ENCODE measurements around the gene RAP1GAP2. TPM values are rescaled to one million over a fixed set of nuclear protein-coding genes. Genes with fewer than 3 reads are reported as not detected.
A peak's percentile ranks its signal among the peaks of the same experiment; 100 is the strongest.

RAP1GAP2 gene
- total and polyA plus RNA-seq, 7 experiments from 2014 or later: 0.54 to 95.6 (median 2.6) TPM

DNA sequence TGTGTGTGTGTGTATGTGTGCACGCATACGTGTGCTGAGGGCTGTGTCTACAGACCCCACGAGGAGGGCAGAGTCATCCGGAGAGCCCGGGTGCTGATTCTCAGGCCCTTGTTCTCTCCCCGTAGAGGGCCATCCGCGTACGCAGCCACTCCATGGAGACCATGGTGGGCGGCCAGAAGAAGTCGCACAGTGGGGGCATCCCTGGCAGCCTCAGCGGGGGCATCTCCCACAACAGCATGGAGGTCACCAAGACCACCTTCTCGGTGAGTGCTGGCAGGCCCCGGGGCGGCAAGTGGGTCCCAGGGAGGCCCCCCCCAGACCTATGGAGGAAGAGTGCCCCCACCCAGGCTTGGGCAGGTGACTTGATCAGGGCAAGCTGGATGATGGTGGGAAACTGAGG, 221.7 kb downstream of the RAP1GAP2 start:
- Mint-ChIP-seq H3K4me1 (no peaks in the 10 kb centered on the region), H3K36me3 (peaks cover 21 to 57% (median 35%) of the 10 kb centered on the region in 5 donors), H3K9me3 (peaks cover 0 to 24% (median 12%) of the 10 kb centered on the region in 11 donors), H3K27me3 (no peaks in the 10 kb centered on the region), H3K4me3 (no peak overlapping the region), H3K27ac (no peak overlapping the region)
- peaks cover 0 to 6% (median 0%) of the 10 kb centered on the region in 3 experiments for H3K9me3 ChIP-seq (ENCODE audit: control insufficient read depth in 2 of 3, low read length in 3 of 3)
- ChIA-PET POLR2A (no interaction called here), CTCF (no interaction called here)
- no peak overlapping the region for H3K4me3 ChIP-seq (ENCODE audit: low read length)
- H3K4me1 ChIP-seq (ENCODE audit: control insufficient read depth in 2 of 2, insufficient read depth in 2 of 2, low read length in 2 of 2): no peaks in the 10 kb centered on the region
- no peaks in the 10 kb centered on the region for H3K27me3 ChIP-seq (ENCODE audit: control insufficient read depth in 2 of 2, insufficient read depth in 2 of 2, low read length in 2 of 2)
- peaks cover 0 to 65% (median 10%) of the 10 kb centered on the region in 3 experiments for H3K36me3 ChIP-seq (ENCODE audit: control insufficient read depth in 2 of 3, insufficient read depth in 3 of 3, low read length in 3 of 3)
- intact Hi-C loops (cut with micrococcal nuclease): no loop called here
- no peak for DNase-seq
- ATAC-seq: no peak
- no peak overlapping the region for H3K27ac ChIP-seq (ENCODE audit: low read depth, low read length)

GRCh38 chr17:3019761-3020160, 223.5 kb downstream of the RAP1GAP2 start:
- intact Hi-C loops (cut with micrococcal nuclease): no loop called here
- Mint-ChIP-seq H3K36me3 (peaks cover 30 to 74% (median 47%) of the 10 kb centered on the region in 5 donors), H3K27me3 (no peaks in the 10 kb centered on the region), H3K4me1 (peaks cover 0 to 2% (median 0%) of the 10 kb centered on the region in 7 donors), H3K27ac (no peak overlapping the region), H3K9me3 (peaks cover 3 to 28% (median 17%) of the 10 kb centered on the region in 11 donors), H3K4me3 (no peak overlapping the region)
- no peak for ATAC-seq
- peaks cover 0 to 69% (median 10%) of the 10 kb centered on the region in 3 experiments for H3K36me3 ChIP-seq (ENCODE audit: control insufficient read depth in 2 of 3, insufficient read depth in 3 of 3, low read length in 3 of 3)
- ChIA-PET POLR2A (no interaction called here), CTCF (no interaction called here)
- no peak overlapping the region for H3K27ac ChIP-seq (ENCODE audit: low read depth, low read length)
- DNase-seq: no peak
- no peaks in the 10 kb centered on the region for H3K4me1 ChIP-seq (ENCODE audit: control insufficient read depth in 2 of 2, insufficient read depth in 2 of 2, low read length in 2 of 2)
- H3K9me3 ChIP-seq (ENCODE audit: control insufficient read depth in 2 of 3, low read length in 3 of 3): peaks cover 0 to 10% (median 0%) of the 10 kb centered on the region in 3 experiments
- H3K27me3 ChIP-seq (ENCODE audit: control insufficient read depth in 2 of 2, insufficient read depth in 2 of 2, low read length in 2 of 2): no peaks in the 10 kb centered on the region
- no peak overlapping the region for H3K4me3 ChIP-seq (ENCODE audit: low read length)

- DNase-seq (no peak), ATAC-seq (no peak)
- H3K4me3 Mint-ChIP-seq: no peak overlapping the region
- H3K4me3 ChIP-seq (ENCODE audit: low read length): no peak overlapping the region
- CTCF ChIA-PET: no interaction called here
- no peaks in the 10 kb centered on the region for H3K27me3 Mint-ChIP-seq
- H3K9me3 ChIP-seq (ENCODE audit: control insufficient read depth in 2 of 3, low read length in 3 of 3): peaks cover 0 to 10% (median 0%) of the 10 kb centered on the region in 3 experiments
- intact Hi-C loops (cut with micrococcal nuclease): no loop called here
- H3K4me1 Mint-ChIP-seq: peaks cover 0 to 2% (median 0%) of the 10 kb centered on the region in 7 donors
- peaks cover 3 to 28% (median 17%) of the 10 kb centered on the region in 11 donors for H3K9me3 Mint-ChIP-seq
- no peak overlapping the region for H3K27ac Mint-ChIP-seq
- peaks cover 30 to 74% (median 47%) of the 10 kb centered on the region in 5 donors for H3K36me3 Mint-ChIP-seq
- H3K36me3 ChIP-seq (ENCODE audit: control insufficient read depth in 2 of 3, insufficient read depth in 3 of 3, low read length in 3 of 3): peaks cover 0 to 72% (median 10%) of the 10 kb centered on the region in 3 experiments
- H3K27me3 ChIP-seq (ENCODE audit: control insufficient read depth in 2 of 2, insufficient read depth in 2 of 2, low read length in 2 of 2): no peaks in the 10 kb centered on the region
- no peaks in the 10 kb centered on the region for H3K4me1 ChIP-seq (ENCODE audit: control insufficient read depth in 2 of 2, insufficient read depth in 2 of 2, low read length in 2 of 2)
- H3K27ac ChIP-seq (ENCODE audit: low read depth, low read length): no peak overlapping the region
- POLR2A ChIA-PET: no interaction called here
These were observed 224.1 kb downstream of the RAP1GAP2 start for GRCh38 chr17:3020381-3020780.

DNA sequence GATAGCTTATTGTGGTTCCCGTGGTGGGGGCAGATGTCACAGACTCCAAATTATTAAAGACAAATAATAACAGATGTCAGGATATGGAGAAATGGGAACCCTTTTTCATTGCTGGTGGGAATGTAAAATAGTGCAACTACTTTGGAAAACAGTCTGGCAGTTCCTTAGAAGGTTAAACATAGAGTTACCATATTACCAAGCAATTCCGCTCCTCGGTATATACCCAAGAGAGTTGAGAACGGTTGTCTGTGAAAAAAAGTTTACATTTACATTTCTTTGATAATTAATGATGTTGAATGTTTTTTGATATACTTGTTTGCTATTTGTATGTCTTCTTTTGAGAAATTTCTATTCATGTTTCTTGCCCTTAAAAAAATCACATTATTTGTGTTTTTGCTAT, 226.0 kb downstream of the RAP1GAP2 start:
- no peak overlapping the region for H3K4me3 Mint-ChIP-seq
- Histone ChIP-seq H3K36me3 (ENCODE audit: control insufficient read depth in 2 of 3, insufficient read depth in 3 of 3, low read length in 3 of 3) (peaks cover 0 to 76% (median 10%) of the 10 kb centered on the region in 3 experiments), H3K4me1 (ENCODE audit: control insufficient read depth in 2 of 2, insufficient read depth in 2 of 2, low read length in 2 of 2) (no peaks in the 10 kb centered on the region), H3K27ac (ENCODE audit: low read depth, low read length) (no peak overlapping the region), H3K27me3 (ENCODE audit: control insufficient read depth in 2 of 2, insufficient read depth in 2 of 2, low read length in 2 of 2) (no peaks in the 10 kb centered on the region), H3K9me3 (ENCODE audit: control insufficient read depth in 2 of 3, low read length in 3 of 3) (peaks cover 0 to 10% (median 0%) of the 10 kb centered on the region in 3 experiments), H3K4me3 (ENCODE audit: low read length) (no peak overlapping the region)
- H3K27me3 Mint-ChIP-seq: no peaks in the 10 kb centered on the region
- H3K4me1 Mint-ChIP-seq: peaks cover 0 to 2% (median 0%) of the 10 kb centered on the region in 7 donors
- ChIA-PET CTCF (no interaction called here), POLR2A (no interaction called here)
- DNase-seq (no peak), ATAC-seq (no peak)
- H3K36me3 Mint-ChIP-seq: peaks cover 30 to 60% (median 42%) of the 10 kb centered on the region in 5 donors
- intact Hi-C loops (cut with micrococcal nuclease): no loop called here
- no peak overlapping the region for H3K27ac Mint-ChIP-seq
- H3K9me3 Mint-ChIP-seq: peaks cover 3 to 28% (median 17%) of the 10 kb centered on the region in 11 donors

GRCh38 chr17:3024346-3024745, 228.1 kb downstream of the RAP1GAP2 start:
- DNase-seq (no peak), ATAC-seq (no peak)
- Histone ChIP-seq H3K4me3 (ENCODE audit: low read length) (no peak overlapping the region), H3K27ac (ENCODE audit: low read depth, low read length) (no peak overlapping the region), H3K9me3 (ENCODE audit: control insufficient read depth in 2 of 3, low read length in 3 of 3) (peaks cover 0 to 10% (median 0%) of the 10 kb centered on the region in 3 experiments), H3K36me3 (ENCODE audit: control insufficient read depth in 2 of 3, insufficient read depth in 3 of 3, low read length in 3 of 3) (peaks cover 0 to 72% (median 10%) of the 10 kb centered on the region in 3 experiments), H3K27me3 (ENCODE audit: control insufficient read depth in 2 of 2, insufficient read depth in 2 of 2, low read length in 2 of 2) (no peaks in the 10 kb centered on the region), H3K4me1 (ENCODE audit: control insufficient read depth in 2 of 2, insufficient read depth in 2 of 2, low read length in 2 of 2) (no peaks in the 10 kb centered on the region)
- intact Hi-C loops (cut with micrococcal nuclease): no loop called here
- H3K27ac Mint-ChIP-seq: peak overlapping the region in 1 of 9 donors; percentile 9
- H3K27me3 Mint-ChIP-seq: no peaks in the 10 kb centered on the region
- H3K4me3 Mint-ChIP-seq: no peak overlapping the region
- peaks cover 3 to 28% (median 17%) of the 10 kb centered on the region in 11 donors for H3K9me3 Mint-ChIP-seq
- peaks cover 30 to 71% (median 49%) of the 10 kb centered on the region in 5 donors for H3K36me3 Mint-ChIP-seq
- POLR2A ChIA-PET: no interaction called here
- peaks cover 0 to 2% (median 0%) of the 10 kb centered on the region in 7 donors for H3K4me1 Mint-ChIP-seq
- CTCF ChIA-PET: no interaction called here

DNA sequence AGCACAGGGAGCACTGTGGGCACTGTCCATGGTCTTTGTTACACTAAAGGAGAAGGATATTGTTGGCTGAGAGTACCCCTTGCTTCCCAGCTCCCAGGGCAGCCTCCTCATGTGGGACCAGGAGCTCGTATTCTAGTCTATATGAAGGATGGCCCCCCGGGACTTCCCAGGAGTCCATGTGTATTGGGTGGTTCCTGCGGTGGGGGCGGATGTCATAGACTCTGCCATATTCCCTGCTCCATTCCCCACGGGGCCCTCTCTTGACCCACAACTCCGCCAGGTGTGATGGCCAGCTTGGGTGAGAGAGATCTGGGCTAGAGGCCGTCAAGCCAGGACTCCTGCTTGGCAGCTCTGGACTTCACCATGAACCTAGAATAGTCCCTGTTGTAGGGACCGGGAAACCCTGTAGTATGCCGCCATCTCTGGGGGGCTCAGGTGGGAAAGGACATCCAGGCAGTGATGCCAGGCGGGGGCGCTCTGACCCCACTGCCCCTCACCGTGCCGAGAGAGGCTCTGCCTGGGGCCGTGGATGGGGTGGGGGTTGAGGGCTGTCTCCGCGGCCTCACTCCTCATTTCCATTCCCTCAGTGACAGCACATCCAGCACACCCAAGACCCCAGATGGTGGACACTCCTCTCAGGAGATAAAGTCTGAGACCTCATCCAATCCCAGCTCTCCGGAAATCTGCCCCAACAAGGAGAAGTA, 229.3 kb downstream of the RAP1GAP2 start:
- ATAC-seq: no peak
- H3K27ac ChIP-seq (ENCODE audit: low read depth, low read length): no peak overlapping the region
- H3K27ac Mint-ChIP-seq: no peak overlapping the region
- H3K36me3 ChIP-seq (ENCODE audit: control insufficient read depth in 2 of 3, insufficient read depth in 3 of 3, low read length in 3 of 3): peaks cover 0 to 65% (median 10%) of the 10 kb centered on the region in 3 experiments
- H3K4me3 Mint-ChIP-seq: no peak overlapping the region
- peaks cover 0 to 2% (median 0%) of the 10 kb centered on the region in 7 donors for H3K4me1 Mint-ChIP-seq
- no peaks in the 10 kb centered on the region for H3K27me3 Mint-ChIP-seq
- no peaks in the 10 kb centered on the region for H3K4me1 ChIP-seq (ENCODE audit: control insufficient read depth in 2 of 2, insufficient read depth in 2 of 2, low read length in 2 of 2)
- peaks cover 3 to 28% (median 17%) of the 10 kb centered on the region in 11 donors for H3K9me3 Mint-ChIP-seq
- ChIA-PET CTCF (no interaction called here), POLR2A (no interaction called here)
- no peak for DNase-seq
- H3K27me3 ChIP-seq (ENCODE audit: control insufficient read depth in 2 of 2, insufficient read depth in 2 of 2, low read length in 2 of 2): no peaks in the 10 kb centered on the region
- peaks cover 26 to 67% (median 39%) of the 10 kb centered on the region in 5 donors for H3K36me3 Mint-ChIP-seq
- intact Hi-C loops (cut with micrococcal nuclease): no loop called here
- peaks cover 0 to 10% (median 0%) of the 10 kb centered on the region in 3 experiments for H3K9me3 ChIP-seq (ENCODE audit: control insufficient read depth in 2 of 3, low read length in 3 of 3)
- no peak overlapping the region for H3K4me3 ChIP-seq (ENCODE audit: low read length)
